H1 (cell line): ENCODE data around the gene PIAS1. TPM values are rescaled to one million over a fixed set of nuclear protein-coding genes. Genes with fewer than 3 reads are reported as not detected.

Experiments
- ASH2L ChIP-seq: fragments of 200-600, 300-600 bp; sonication (generic); IDR thresholded peaks from one replicate; pipeline ENCODE4 v1.7.1; 2017; ENCODE audit warnings: low read length
- KDM4A ChIP-seq: IDR thresholded peaks from one replicate; pipeline ENCODE4 v1.7.1; 2012; ENCODE audit warnings: low read depth, mild to moderate bottlenecking, moderate library complexity, low read length, inconsistent platforms; ENCODE audit not compliant: severe bottlenecking
- NRF1 ChIP-seq: IDR thresholded peaks from 2 replicates; pipeline ENCODE4 v1.6.1; 2011; ENCODE audit warnings: mild to moderate bottlenecking, low read depth, low read length, improper control_type of control experiment
- POU5F1 ChIP-seq: IDR thresholded peaks from 2 replicates; pipeline ENCODE4 v1.6.1; 2011; ENCODE audit warnings: low read depth, mild to moderate bottlenecking, low read length, moderate library complexity
- RBBP5 ChIP-seq: IDR thresholded peaks from 2 replicates; pipeline ENCODE4 v1.7.1; 2012; ENCODE audit warnings: low read depth, mild to moderate bottlenecking, inconsistent platforms, low read length, moderate library complexity, borderline replicate concordance
- RNF2 ChIP-seq: fragments of 200-900, 300-1000 bp; sonication (generic); IDR thresholded peaks from 2 replicates; pipeline ENCODE4 v1.7.1; 2016; ENCODE audit warnings: borderline replicate concordance, low read depth, mild to moderate bottlenecking, antibody characterized with exemption, low read length; ENCODE audit not compliant: poor library complexity, severe bottlenecking; ENCODE audit errors: missing control alignments
- SAP30 ChIP-seq: fragments of 300-600 bp; sonication (generic); IDR thresholded peaks from 2 replicates; pipeline ENCODE4 v1.7.1; 2012; ENCODE audit warnings: low read length, moderate library complexity, mild to moderate bottlenecking, inconsistent platforms; ENCODE audit not compliant: insufficient read depth, insufficient replicate concordance
- SP1 ChIP-seq: IDR thresholded peaks from 2 replicates; pipeline ENCODE4 v1.6.1; 2011; ENCODE audit warnings: low read depth, low read length
- SRF ChIP-seq: IDR thresholded peaks from 2 replicates; pipeline ENCODE4 v1.6.1; 2011; ENCODE audit warnings: mild to moderate bottlenecking, low read depth, low read length, moderate library complexity
- TEAD4 ChIP-seq: IDR thresholded peaks from 2 replicates; pipeline ENCODE4 v1.6.1; 2012; ENCODE audit warnings: low read depth, low read length, inconsistent platforms, mixed read lengths
- polyA plus RNA-seq, 7 experiments: library from polyadenylated mRNA; depleted of rRNA in 3 of 7; stranded (reverse) in 5 of 7; unstranded in 2 of 7; fragments of >200 nt in 5 of 7; fragments of 200-250 nt in 2 of 7; gene quantifications; 1 replicate in 5 of 7; 2 replicates in 1 of 7; 4 replicates in 1 of 7; pipeline versions ENCODE4 v1.2.1 to v1.2.3, GENCODE V29; 2011 to 2013; ENCODE audit warnings: missing spikeins in 2 of 7, mixed read lengths in 2 of 7
- total RNA-seq: library from RNA; stranded (reverse); fragmentation: NEBNext Ultra II Directional; extraction: Animal tissue kit (Norgen Biotek cat#: 25700); gene quantifications from 2 replicates; pipeline ENCODE4 v1.2.1, GENCODE V29; 2021
- TF ChIP-seq, protein P1 (sequence below): fragments of 300-600 bp; sonication (generic); IDR thresholded peaks from 2 replicates; pipeline ENCODE4 v1.7.1; 2012; ENCODE audit warnings: low read length, moderate library complexity, mild to moderate bottlenecking, inconsistent platforms; ENCODE audit not compliant: insufficient replicate concordance

Gene PIAS1
- total and polyA plus RNA-seq, 2 of the 8 experiments (the other 6 are each of a cell fraction or from before 2014, with no cell fraction given), result 30.8 to 34.5 TPM

DNA sequence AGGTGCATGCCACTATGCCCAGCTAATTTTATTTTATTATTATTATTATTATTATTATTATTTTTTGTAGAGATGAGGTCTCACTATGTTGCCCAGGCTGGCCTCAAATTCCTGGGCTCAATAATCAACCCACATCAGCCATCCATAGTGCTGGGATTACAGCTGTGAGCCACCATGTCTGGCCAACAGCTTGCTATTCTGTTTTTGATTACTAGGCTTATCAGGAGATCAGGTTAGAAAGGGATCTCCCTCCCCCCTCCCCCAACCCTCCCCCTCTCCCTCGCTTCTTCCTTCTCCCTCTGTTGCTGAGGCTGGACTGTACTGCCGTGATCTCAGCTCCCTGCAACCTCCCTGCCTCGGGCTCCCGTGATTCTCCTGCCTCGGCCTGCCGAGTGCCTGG lies 166.9 kb downstream of the PIAS1 start (continued):
- TF ChIP-seq, protein P1, sequence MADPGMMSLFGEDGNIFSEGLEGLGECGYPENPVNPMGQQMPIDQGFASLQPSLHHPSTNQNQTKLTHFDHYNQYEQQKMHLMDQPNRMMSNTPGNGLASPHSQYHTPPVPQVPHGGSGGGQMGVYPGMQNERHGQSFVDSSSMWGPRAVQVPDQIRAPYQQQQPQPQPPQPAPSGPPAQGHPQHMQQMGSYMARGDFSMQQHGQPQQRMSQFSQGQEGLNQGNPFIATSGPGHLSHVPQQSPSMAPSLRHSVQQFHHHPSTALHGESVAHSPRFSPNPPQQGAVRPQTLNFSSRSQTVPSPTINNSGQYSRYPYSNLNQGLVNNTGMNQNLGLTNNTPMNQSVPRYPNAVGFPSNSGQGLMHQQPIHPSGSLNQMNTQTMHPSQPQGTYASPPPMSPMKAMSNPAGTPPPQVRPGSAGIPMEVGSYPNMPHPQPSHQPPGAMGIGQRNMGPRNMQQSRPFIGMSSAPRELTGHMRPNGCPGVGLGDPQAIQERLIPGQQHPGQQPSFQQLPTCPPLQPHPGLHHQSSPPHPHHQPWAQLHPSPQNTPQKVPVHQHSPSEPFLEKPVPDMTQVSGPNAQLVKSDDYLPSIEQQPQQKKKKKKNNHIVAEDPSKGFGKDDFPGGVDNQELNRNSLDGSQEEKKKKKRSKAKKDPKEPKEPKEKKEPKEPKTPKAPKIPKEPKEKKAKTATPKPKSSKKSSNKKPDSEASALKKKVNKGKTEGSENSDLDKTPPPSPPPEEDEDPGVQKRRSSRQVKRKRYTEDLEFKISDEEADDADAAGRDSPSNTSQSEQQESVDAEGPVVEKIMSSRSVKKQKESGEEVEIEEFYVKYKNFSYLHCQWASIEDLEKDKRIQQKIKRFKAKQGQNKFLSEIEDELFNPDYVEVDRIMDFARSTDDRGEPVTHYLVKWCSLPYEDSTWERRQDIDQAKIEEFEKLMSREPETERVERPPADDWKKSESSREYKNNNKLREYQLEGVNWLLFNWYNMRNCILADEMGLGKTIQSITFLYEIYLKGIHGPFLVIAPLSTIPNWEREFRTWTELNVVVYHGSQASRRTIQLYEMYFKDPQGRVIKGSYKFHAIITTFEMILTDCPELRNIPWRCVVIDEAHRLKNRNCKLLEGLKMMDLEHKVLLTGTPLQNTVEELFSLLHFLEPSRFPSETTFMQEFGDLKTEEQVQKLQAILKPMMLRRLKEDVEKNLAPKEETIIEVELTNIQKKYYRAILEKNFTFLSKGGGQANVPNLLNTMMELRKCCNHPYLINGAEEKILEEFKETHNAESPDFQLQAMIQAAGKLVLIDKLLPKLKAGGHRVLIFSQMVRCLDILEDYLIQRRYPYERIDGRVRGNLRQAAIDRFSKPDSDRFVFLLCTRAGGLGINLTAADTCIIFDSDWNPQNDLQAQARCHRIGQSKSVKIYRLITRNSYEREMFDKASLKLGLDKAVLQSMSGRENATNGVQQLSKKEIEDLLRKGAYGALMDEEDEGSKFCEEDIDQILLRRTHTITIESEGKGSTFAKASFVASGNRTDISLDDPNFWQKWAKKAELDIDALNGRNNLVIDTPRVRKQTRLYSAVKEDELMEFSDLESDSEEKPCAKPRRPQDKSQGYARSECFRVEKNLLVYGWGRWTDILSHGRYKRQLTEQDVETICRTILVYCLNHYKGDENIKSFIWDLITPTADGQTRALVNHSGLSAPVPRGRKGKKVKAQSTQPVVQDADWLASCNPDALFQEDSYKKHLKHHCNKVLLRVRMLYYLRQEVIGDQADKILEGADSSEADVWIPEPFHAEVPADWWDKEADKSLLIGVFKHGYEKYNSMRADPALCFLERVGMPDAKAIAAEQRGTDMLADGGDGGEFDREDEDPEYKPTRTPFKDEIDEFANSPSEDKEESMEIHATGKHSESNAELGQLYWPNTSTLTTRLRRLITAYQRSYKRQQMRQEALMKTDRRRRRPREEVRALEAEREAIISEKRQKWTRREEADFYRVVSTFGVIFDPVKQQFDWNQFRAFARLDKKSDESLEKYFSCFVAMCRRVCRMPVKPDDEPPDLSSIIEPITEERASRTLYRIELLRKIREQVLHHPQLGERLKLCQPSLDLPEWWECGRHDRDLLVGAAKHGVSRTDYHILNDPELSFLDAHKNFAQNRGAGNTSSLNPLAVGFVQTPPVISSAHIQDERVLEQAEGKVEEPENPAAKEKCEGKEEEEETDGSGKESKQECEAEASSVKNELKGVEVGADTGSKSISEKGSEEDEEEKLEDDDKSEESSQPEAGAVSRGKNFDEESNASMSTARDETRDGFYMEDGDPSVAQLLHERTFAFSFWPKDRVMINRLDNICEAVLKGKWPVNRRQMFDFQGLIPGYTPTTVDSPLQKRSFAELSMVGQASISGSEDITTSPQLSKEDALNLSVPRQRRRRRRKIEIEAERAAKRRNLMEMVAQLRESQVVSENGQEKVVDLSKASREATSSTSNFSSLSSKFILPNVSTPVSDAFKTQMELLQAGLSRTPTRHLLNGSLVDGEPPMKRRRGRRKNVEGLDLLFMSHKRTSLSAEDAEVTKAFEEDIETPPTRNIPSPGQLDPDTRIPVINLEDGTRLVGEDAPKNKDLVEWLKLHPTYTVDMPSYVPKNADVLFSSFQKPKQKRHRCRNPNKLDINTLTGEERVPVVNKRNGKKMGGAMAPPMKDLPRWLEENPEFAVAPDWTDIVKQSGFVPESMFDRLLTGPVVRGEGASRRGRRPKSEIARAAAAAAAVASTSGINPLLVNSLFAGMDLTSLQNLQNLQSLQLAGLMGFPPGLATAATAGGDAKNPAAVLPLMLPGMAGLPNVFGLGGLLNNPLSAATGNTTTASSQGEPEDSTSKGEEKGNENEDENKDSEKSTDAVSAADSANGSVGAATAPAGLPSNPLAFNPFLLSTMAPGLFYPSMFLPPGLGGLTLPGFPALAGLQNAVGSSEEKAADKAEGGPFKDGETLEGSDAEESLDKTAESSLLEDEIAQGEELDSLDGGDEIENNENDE, result no peak
- TF ChIP-seq RBBP5, result no peak
- no peak for TF ChIP-seq SAP30
- no peak for TF ChIP-seq POU5F1
- TF ChIP-seq KDM4A, result no peak
- no peak for TF ChIP-seq TEAD4
- no peak for TF ChIP-seq SRF
- no peak for TF ChIP-seq ASH2L
- no peak for TF ChIP-seq RNF2
- no peak for TF ChIP-seq NRF1
- TF ChIP-seq SP1, result no peak
